Right ventricle myocardium inferior (tissue), 1 donor: Measurements from ENCODE around the gene KRTAP4-6. TPM values are rescaled to one million over a fixed set of nuclear protein-coding genes. Genes with fewer than 3 reads are reported as not detected.
"Not testable (repeated sequence)": the region's sequence is repeated elsewhere in the genome, so short reads cannot be mapped to it uniquely, and the experiment has no call there.

ENCODE experiments used
- ATAC-seq: fragments of 200-7000 bp; cut with Tn5 transposase; one replicate; pipeline ENCODE4 v1.9.1; 2020; ENCODE audit warnings: mild to moderate bottlenecking, moderate library complexity
- DNase-seq: peaks from one replicate; pipeline ENCODE4 v3.0.0; 2021; ENCODE audit errors: missing footprints
- intact Hi-C: fragments of 100-400 bp; cut with DNase I; formaldehyde crosslinking; loops from one replicate; pipeline ENCODE4 v1.11.0; 2022
- total RNA-seq: library from RNA; stranded (reverse); fragmentation: NEBNext Ultra II Directional; extraction: Animal tissue kit (Norgen Biotek cat#: 25700); gene quantifications from one replicate; pipeline ENCODE4 v1.2.1, GENCODE V29; 2021
- donor health status: DM: no; HTN: yes; CAD: no; lungs with severe emphysema.

KRTAP4-6 gene
- total RNA-seq, 1 donor from 2014 or later = not detected

GRCh38 chr17:41117846-41118386, 22.4 kb downstream of the KRTAP4-6 start, which contains the start of gene KRTAP4-11:
Gene KRTAP4-11, minus strand, starts transcription at chr17:41118373. Its CDS starts 58 bp downstream, at chr17:41118315.
- intact Hi-C loops, DNase-seq, ATAC-seq: not testable (repeated sequence)

- intact Hi-C loops = no loop called here
- no peak for DNase-seq
- no peak for ATAC-seq
These were observed 24.0 kb downstream of the KRTAP4-6 start for GRCh38 chr17:41116297-41116696.

DNA sequence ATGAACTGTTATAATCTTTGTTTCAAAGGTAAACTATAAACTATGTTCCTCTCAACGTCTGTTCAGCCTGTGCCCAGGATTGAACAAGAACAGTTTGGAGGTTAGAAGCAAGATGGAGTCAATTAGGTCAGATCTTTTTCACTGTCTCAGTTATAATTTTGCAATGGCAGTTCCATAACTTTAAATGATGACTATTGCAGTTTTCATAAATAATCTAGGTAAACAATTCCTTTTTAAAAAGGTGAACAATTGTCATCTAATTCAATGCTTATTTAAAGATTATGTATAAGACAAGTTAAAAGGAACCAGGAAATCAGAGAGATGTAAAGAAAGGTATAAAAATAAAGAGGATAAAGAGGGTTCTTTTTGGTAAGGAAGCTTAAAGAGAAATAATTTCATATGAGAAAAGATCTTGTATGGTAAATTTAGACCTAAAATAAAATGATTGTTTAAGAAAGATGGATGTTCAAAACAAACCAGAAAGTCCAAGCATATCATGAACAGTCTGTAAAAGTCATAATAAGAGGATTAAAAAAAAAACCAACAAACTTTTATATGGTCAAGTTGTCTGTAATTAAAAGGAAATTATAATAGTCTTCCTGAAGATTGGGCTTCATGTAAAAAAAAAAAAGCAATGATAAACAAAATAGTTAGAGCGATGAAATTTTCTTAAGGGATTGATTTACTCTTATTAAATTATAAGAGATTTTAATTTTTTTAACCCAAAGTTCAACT, 29.0 kb downstream of the KRTAP4-6 start:
- intact Hi-C loops = no loop called here
- ATAC-seq (no peak), DNase-seq (no peak)

DNA sequence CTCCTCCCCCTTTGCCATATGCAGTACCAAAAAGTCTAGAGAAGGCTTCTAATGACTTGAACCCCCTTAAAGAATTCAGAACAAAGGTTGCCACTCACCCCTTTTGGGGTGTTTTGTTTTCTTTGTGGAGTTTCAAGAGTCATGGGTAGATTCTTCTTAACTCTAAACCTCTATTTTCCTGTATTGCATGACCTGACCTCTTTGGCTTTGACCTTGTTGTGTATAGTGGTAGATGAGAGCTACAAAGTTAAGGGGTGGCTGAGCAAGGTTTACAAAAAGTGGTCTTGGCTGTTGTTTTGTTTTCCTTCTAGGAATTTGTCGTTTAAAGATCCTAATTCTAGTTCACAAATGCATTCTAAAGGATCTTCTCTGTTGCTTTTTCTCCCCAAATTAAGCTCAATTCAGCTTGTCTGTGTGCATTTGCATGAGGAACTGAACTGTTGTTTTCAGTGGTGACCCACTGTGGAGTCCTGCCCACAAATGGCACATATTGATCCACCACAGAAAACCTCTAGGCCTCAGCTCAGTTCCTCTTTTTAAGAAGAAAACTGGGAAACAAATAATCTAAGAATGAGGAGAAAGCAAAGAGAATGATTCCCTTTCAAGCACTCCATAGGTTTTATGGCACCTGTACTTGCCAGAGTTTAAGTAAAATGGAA, 31.5 kb downstream of the KRTAP4-6 start:
- intact Hi-C loops, DNase-seq, ATAC-seq: not testable (repeated sequence)

DNA sequence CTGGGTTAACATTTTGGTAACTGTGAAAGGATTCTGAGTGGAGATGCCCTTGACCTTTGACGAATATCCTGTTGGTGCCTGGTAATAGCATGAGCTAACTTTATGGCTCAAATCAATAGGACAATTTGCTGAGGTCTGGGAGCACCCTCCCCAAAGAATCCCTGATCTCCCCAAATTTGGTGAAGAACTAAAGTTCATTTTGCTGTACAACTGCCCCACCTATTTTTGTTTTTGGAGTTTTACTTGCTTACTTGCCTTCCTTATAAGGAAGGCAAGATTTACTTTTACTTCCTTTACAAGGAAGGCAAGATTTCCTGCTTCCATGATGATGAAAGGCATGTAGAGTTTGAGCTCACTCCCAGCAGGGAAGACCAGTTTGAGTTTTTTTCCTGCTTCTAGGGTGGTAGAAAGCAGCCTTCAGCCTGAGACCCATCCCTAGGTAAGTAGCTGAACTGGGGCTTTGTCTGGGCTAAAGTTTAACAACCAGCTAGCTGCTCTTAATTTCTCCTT, 32.3 kb downstream of the KRTAP4-6 start:
- intact Hi-C loops = no loop called here
- DNase-seq = no peak
- no peak for ATAC-seq

GRCh38 chr17:41105347-41105746, 35.0 kb downstream of the KRTAP4-6 start, which contains the start of gene KRTAP4-9:
Gene KRTAP4-9, plus strand, starts transcription at chr17:41105389. Its CDS starts 0 bp downstream, at chr17:41105389.
- DNase-seq, ATAC-seq, intact Hi-C loops: not testable (repeated sequence)

- ATAC-seq, intact Hi-C loops, DNase-seq: not testable (repeated sequence)
These were observed 35.8 kb downstream of the KRTAP4-6 start for GRCh38 chr17:41104386-41105038.

- DNase-seq = no peak
- intact Hi-C loops = no loop called here
- ATAC-seq = no peak
These were observed 36.4 kb downstream of the KRTAP4-6 start for GRCh38 chr17:41103896-41104295.

- intact Hi-C loops = no loop called here
- DNase-seq (no peak), ATAC-seq (no peak)
These were observed 38.6 kb downstream of the KRTAP4-6 start, which contains the start of gene KRTAP4-16 for GRCh38 chr17:41101586-41102259. Gene KRTAP4-16, minus strand, starts transcription at chr17:41102209. Its CDS starts 0 bp downstream, at chr17:41102209.

DNA sequence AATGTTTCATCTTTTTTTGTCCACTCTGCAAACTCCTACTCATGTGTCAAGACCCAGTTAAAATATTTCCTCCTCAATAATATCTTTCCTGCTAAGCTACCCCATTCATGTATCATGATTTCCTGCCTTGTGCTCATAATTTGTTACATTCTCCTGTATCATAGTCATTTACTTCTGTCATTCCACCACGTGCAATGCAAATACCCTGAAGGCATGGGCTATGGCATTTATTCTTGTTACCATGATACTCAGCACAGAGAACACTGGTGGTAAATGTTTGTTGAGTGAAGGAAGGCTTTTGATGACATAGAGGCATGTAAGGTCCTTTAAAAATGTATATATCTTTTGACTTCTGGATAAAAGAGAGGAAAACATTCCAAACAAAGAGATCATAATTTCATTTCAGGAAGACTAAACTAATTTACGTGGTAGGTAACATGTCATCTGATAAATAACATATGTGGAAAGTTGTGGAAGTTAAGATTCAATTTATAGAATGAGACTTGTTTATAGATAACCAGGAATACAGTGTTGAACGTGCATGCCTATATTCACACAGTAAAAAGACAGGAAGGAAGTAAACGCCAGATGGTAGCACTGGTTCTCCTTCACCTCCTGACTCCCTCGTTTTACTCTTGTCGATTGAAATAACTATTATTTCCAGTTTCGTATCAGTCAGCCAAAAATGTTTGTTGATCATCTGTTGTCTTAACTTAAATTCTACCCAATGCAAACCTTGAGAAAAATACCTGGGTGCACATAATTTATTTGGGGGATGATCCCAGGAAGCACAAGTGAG, 40.5 kb downstream of the KRTAP4-6 start:
- DNase-seq, ATAC-seq, intact Hi-C loops: not testable (repeated sequence)

- ATAC-seq = no peak
These were observed 41.9 kb downstream of the KRTAP4-6 start for GRCh38 chr17:41098481-41098880.

DNA sequence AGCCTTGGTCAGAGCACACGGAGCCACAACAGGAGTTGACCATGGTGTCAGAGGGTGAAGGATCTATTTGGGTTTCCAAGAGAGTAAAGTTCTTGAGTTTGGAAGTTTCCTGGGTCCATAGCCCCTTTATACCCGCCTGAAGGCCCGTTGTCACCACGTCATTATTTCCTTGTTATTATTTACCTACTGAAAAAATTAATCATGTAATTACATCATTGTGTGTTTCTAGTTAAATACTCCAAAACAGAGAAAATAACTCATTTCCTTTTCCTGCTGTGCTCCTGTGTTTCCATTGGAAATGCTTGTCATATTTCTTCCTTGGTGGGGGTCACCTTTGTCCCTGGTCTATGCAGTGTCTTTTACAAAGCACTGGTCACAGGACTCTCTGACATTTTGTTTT, 42.3 kb downstream of the KRTAP4-6 start, which contains the start of gene KRTAP4-8:
KRTAP4-8 (minus strand) TSS at position 101 of the 400 bp plus-strand sequence; CDS start at position 43, 58 bp downstream.
- intact Hi-C loops = no loop called here
- DNase-seq = no peak
- ATAC-seq = no peak

More at GRCh38 chr17:41098481-41098880, 41.9 kb downstream of the KRTAP4-6 start:
- intact Hi-C loops = no loop called here
- no peak for DNase-seq

DNA sequence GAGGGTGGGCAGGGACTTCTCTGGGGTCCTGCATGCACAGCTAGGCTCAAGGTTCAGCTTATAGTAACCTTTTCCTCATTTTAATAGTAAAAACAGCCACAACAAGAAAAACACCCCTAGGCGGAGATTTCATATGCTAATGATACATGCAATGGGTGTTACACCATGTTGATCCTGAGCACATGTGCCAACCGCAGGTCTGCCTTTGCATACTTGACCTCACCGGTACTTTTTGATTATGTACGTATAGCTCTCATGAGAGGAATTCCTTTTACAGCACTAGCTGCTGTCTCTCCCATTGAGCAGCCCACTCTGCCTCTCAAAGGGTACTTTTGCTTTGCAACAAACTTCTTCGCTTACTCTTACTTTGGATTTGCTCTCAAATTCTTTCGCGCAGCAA, 44.3 kb downstream of the KRTAP4-6 start:
- DNase-seq = no peak
- no peak for ATAC-seq
- intact Hi-C loops = no loop called here

Other genes starting within 250 kb of the KRTAP4-6 start
- 0.16 TPM for gene KRT23, start 202.9 kb downstream of the KRTAP4-6 start, total RNA-seq
- gene KRT39, start 173.6 kb downstream of the KRTAP4-6 start, total RNA-seq = not detected
- gene KRT40, start 156.2 kb downstream of the KRTAP4-6 start, total RNA-seq = not detected
- not detected for gene KRTAP3-3, start 146.4 kb downstream of the KRTAP4-6 start, total RNA-seq
- gene KRTAP3-2, start 140.6 kb downstream of the KRTAP4-6 start, total RNA-seq = not detected
- not detected for gene KRTAP3-1, start 131.4 kb downstream of the KRTAP4-6 start, total RNA-seq
- gene KRTAP1-5, start 113.3 kb downstream of the KRTAP4-6 start, total RNA-seq = not detected
- gene KRTAP1-4, start 110.3 kb downstream of the KRTAP4-6 start, total RNA-seq = not detected
- gene KRTAP1-3, start 105.7 kb downstream of the KRTAP4-6 start, total RNA-seq = not detected
- not detected for gene KRTAP1-1, start 99.1 kb downstream of the KRTAP4-6 start, total RNA-seq
- not detected for gene KRTAP2-1, start 93.2 kb downstream of the KRTAP4-6 start, total RNA-seq
- not detected for gene KRTAP2-2, start 85.3 kb downstream of the KRTAP4-6 start, total RNA-seq
- not detected for gene KRTAP2-3, start 80.4 kb downstream of the KRTAP4-6 start, total RNA-seq
- gene KRTAP2-4, start 74.7 kb downstream of the KRTAP4-6 start, total RNA-seq = not detected
- gene KRTAP4-7, start 56.4 kb downstream of the KRTAP4-6 start, total RNA-seq = not detected
- gene KRTAP4-8, start 42.4 kb downstream of the KRTAP4-6 start, total RNA-seq = not detected
- not detected for gene KRTAP4-16, start 38.3 kb downstream of the KRTAP4-6 start, total RNA-seq
- not detected for gene KRTAP4-9, start 35.2 kb downstream of the KRTAP4-6 start, total RNA-seq
- gene KRTAP4-11, start 22.2 kb downstream of the KRTAP4-6 start, total RNA-seq = not detected
- gene KRTAP4-12, start 16.4 kb downstream of the KRTAP4-6 start, total RNA-seq = not detected
- not detected for gene KRTAP4-5, start 9.3 kb upstream of the KRTAP4-6 start, total RNA-seq
- gene KRTAP4-4, start 20.2 kb upstream of the KRTAP4-6 start, total RNA-seq = not detected
- not detected for gene KRTAP4-3, start 27.7 kb upstream of the KRTAP4-6 start, total RNA-seq
- not detected for gene KRTAP4-2, start 37.7 kb upstream of the KRTAP4-6 start, total RNA-seq
- gene KRTAP4-1, start 44.4 kb upstream of the KRTAP4-6 start, total RNA-seq = not detected
- not detected for gene KRTAP9-1, start 49.3 kb upstream of the KRTAP4-6 start, total RNA-seq
- not detected for gene KRTAP9-2, start 86.1 kb upstream of the KRTAP4-6 start, total RNA-seq
- gene KRTAP9-3, start 91.9 kb upstream of the KRTAP4-6 start, total RNA-seq = not detected
- not detected for gene KRTAP9-8, start 97.5 kb upstream of the KRTAP4-6 start, total RNA-seq
- gene KRTAP9-4, start 109.1 kb upstream of the KRTAP4-6 start, total RNA-seq = not detected
- gene KRTAP9-9, start 114.8 kb upstream of the KRTAP4-6 start, total RNA-seq = not detected
- gene KRTAP9-6, start 124.8 kb upstream of the KRTAP4-6 start, total RNA-seq = not detected
- not detected for gene KRTAP9-7, start 135.2 kb upstream of the KRTAP4-6 start, total RNA-seq
- not detected for gene KRTAP29-1, start 162.3 kb upstream of the KRTAP4-6 start, total RNA-seq
- not detected for gene KRTAP16-1, start 168.8 kb upstream of the KRTAP4-6 start, total RNA-seq
- not detected for gene KRTAP17-1, start 175.2 kb upstream of the KRTAP4-6 start, total RNA-seq
- not detected for gene KRT33A, start 210.3 kb upstream of the KRTAP4-6 start, total RNA-seq
- gene KRT33B, start 229.3 kb upstream of the KRTAP4-6 start, total RNA-seq = not detected
- gene KRT34, start 241.8 kb upstream of the KRTAP4-6 start, total RNA-seq = not detected